Stimulated activated CD8-positive, alpha-beta memory T cell treated with anti-CD3 and anti-CD28 coated beads, Interleukin-2, amount 100 ng/mL, for 1 hour (primary cell): ENCODE results near the gene ARVCF.

Source experiments
- DNase-seq, 2 donors: peaks; one replicate each; pipeline ENCODE4 v3.0.0-alpha.2; 2020; ENCODE audit warnings: low read depth in 2 of 2

ARVCF gene, protein sequence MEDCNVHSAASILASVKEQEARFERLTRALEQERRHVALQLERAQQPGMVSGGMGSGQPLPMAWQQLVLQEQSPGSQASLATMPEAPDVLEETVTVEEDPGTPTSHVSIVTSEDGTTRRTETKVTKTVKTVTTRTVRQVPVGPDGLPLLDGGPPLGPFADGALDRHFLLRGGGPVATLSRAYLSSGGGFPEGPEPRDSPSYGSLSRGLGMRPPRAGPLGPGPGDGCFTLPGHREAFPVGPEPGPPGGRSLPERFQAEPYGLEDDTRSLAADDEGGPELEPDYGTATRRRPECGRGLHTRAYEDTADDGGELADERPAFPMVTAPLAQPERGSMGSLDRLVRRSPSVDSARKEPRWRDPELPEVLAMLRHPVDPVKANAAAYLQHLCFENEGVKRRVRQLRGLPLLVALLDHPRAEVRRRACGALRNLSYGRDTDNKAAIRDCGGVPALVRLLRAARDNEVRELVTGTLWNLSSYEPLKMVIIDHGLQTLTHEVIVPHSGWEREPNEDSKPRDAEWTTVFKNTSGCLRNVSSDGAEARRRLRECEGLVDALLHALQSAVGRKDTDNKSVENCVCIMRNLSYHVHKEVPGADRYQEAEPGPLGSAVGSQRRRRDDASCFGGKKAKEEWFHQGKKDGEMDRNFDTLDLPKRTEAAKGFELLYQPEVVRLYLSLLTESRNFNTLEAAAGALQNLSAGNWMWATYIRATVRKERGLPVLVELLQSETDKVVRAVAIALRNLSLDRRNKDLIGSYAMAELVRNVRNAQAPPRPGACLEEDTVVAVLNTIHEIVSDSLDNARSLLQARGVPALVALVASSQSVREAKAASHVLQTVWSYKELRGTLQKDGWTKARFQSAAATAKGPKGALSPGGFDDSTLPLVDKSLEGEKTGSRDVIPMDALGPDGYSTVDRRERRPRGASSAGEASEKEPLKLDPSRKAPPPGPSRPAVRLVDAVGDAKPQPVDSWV

DNA sequence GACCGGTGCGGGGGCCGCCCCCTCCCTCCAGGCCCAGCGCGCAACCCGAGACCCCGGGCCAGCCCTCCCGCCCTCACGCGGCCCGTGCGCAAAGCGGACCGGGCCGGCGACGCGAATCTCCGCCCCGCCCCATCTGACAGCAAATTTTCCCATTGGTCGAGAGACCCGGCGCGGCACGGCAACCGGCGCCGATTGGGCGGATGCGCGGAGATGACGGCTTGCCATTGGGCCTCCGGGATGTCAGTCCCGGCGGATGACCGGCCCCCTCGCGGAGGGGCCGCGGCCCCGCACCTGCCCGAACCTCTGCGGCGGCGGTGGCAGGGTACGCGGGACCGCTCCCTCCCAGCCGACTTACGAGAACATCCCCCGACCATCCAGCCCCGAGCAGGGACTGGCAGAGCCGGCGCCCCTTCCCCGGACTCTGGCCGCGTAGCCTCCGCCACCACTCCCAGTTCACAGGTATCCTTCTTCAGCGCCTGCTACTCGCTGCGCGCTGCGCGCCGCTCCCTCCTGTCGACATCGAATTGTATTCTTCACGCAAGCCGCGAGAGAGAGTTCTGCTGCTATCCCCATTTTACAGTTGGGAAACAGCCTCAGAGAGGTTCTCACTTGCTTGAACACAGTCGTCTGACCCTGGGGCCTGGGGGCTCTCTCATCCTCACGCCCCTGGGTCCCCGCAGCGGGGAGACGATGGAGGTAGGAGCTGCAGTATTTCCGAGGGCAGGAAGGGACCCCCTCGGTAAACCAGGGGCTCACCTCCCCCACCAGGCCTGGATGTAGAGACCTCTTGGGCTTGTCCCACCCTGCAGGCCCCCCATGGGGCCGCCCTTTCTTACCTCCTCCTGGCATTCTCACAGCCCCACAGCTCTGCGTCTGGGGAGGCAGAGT lies at the start of gene ARVCF:
TSS of gene ARVCF (minus strand) at position 90 of the 888 bp plus-strand sequence. CDS start 26,029 bp downstream, outside the sequence.
- DNase-seq: peak; percentile 83 to 88

- no peak for DNase-seq
Measured at GRCh38 chr22:20065896-20066616, 49.4 kb upstream of the ARVCF start.

DNA sequence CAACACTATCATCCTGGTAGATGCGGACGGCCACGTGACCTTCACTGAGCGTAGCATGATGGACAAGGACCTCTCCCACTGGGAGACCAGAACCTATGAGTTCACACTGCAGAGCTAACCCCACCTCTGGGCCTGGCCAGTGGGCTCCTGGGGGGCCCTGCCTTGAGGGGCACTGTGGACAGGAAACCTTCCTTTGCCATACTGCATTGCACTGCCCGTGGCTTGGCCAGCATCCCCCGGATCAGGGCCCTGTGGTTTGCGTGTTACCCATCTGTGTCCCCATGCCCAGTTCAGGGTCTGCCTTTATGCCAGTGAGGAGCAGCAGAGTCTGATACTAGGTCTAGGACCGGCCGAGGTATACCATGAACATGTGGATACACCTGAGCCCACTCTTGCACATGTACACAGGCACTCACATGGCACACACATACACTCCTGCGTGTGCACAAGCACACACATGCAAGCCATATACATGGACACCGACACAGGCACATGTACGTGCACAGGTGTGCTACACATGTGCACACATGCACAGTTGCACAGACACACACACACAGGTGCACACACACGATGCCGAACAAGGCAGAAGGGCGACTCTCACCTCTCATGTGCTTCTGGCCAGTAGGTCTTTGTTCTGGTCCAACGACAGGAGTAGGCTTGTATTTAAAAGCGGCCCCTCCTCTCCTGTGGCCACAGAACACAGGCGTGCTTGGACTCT lies 48.1 kb upstream of the ARVCF start:
- DNase-seq: no peak

DNA sequence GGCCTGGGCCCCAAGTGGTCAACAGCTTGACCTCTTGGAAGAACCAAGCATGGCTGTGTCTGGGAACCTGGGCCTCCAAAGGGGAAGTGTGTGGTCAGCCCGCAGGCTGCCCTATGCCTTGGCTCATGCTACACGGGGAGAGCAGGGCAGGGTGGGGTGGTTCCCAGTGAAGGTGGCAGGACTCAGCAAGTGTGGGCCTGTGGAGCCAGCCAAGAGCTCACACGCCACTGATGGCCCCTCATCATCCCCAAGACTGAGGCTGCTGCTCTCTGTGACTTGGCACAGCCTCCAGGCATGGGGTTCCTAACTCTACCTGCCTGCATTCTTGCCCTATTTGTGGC lies 47.5 kb upstream of the ARVCF start:
- no peak for DNase-seq

GRCh38 chr22:20063271-20064139 lies 46.9 kb upstream of the ARVCF start:
- no peak for DNase-seq

DNA sequence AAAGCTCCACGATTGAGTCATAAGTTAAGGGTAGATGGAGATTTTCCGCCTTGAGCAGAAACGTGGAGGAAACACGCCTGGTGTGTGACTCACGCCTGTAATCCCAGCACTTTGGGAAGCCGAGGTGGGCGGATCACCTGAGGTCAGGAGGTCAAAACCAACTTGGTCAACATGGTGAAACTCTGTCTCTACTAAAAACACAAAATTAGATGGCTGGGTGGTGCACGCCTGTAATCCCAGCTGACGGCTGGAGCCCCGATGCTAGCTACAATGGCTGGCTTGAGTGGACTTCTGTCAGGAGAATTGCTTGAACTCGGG lies 46.1 kb upstream of the ARVCF start:
- no peak for DNase-seq

DNA sequence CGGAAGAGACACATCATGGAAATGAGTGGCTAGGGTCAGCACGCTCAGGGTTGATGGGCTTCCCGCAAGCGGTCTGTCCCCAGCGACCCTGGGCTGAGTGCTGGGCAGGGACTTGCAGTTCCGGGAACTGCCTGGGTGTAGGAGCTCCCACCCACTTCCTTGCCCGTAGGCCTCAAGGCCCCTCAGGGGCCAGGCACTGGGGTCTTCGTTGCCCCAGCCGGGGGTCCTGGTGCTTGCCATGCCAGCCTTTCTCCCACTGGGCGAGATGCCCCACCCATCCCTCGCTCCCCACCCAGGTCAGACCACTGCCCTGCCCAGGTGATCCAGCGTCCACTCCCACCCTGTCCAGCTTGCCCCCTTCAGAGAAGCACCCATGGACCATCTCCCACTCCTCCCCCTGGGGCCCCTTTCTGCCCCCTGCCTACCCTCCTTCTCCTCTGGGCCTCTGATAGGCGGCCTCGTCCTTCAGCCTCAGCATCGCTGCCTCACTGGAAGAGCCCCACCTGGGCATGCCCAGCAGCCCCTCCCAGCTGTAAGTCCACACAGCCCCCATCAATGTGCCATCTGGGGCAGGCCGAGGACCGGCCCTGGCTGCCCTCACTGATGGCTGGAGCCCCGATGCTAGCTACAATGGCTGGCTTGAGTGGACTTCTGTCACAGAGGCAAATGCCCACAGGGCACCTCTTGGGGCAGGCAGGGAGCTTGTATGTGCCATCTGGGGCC lies 45.6 kb upstream of the ARVCF start:
- no peak for DNase-seq

DNA sequence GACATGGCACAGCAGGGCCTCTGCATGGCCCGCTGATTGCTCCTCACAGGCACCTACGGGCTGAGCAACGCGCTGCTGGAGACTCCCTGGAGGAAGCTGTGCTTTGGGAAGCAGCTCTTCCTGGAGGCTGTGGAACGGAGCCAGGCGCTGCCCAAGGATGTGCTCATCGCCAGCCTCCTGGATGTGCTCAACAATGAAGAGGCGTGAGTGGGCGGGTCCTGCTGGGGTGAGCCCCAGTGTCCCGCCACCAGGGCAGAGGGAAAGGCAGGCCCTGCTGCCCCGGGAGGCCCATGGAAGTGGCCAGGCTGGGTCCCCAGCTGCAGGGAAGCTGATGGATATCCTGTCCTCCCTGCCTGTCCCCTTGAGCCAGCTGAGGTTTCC lies 44.8 kb upstream of the ARVCF start:
- no peak for DNase-seq

DNA sequence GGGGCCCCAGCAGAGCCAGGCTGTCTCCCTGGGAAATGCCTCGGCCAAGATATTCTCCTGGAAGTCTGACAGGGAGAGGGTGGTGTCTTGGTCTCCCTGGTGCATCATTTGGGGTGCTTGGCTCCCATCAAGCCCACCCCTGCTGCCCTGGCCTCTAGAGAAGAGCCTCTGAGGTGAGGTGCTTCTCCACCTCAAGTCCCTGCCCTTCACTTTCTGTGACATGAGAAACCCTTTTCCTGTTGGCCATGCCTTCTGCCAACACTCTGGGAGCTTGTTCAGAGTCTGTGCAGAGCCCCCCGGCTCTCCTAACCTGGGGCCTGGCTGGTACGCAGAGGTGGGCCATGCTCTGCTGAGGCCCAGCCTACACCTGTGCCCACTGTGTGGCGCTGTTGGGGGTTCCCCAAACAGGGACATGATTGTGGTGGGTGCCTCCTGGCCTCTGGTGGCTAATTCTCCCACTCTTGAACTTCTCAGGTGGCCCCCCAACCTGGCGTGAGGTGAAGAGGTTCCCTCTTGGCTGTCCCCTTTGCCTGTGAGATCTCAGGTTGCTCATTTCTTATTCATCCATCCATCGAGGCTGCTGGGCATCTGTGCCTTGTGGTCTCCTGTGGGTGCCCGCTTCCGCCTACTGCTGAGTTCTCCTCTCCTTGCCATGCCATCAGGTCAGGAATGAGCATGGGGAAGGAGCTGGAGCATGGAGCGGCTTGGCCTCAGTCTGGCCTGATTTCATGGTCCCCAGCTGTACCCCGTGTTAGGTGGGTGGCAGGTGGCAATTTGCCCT lies 44.3 kb upstream of the ARVCF start:
- DNase-seq: no peak

DNA sequence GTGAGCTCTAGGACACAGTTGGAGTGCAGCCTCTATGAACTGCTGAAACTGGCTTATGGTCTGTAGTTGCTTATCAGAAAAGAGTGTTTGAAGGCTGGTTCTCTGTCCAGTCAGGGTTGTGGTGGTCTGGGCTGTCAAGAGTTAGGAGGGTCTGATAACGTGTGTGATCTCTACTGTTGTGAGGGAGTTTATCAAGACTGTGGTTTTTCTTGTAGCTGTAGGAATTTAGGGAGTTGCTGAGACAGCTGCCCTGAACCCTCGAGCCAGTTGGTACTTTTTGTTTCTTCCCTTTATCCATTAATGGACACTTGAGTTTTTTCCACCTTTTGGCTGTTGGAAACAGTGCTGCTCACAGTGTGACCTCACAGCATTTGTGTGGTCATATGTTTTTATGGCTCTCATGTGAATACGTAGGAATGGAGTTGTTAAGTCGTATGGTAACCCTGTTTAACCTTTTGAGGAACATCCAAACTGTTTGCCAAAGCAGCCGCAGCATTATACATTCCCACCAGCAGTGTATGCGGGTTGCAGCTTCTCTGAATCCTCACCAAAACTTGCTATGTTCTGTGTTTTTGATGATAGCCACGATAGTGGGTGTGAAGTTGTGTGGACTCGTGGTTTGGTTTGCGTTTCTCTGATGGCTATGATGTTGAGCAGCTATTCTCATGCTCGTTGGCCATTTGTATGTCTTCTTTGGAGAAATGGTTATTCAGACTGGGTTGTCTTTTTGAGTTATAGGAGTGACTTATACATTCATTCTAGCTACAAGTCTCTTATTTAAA lies 42.6 kb upstream of the ARVCF start:
- DNase-seq: no peak

GRCh38 chr22:20057596-20058268 lies 41.1 kb upstream of the ARVCF start:
- DNase-seq: no peak

DNA sequence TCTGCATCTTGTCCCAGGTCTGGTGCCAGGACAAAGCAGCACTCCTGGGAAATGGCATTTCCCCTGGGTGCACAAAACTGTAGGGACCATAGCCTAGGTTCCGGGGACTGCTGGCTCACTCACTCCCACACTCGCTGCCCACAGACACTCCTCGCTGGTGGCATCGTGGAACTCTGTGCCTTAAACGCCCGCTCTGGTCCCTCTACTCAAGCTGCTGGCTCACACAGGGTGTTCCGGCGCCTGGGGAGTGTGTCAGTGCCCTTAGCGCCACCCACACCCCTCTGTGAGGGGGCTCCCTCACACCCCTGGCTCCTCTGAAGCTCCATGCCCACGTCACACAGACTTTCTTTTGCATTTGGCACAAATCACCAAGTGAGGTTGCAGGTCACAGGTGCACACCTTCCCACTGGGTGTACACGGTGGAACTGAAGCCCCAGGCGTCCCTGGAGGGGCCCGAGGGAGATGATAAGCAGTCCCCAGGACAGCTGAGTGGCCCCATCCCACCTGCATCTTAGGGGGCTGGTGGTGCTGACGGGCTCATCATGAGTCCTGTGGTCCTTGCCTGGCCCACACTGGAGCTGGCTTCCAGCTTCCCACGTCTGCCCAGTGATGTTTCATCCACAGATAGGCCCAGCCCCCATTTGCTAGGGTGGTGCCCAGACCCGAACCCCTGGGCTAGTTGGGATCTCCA lies 40.2 kb upstream of the ARVCF start:
- DNase-seq: no peak

GRCh38 chr22:20056161-20056560 lies 39.5 kb upstream of the ARVCF start:
- DNase-seq: no peak

GRCh38 chr22:20055654-20056053 lies 39.0 kb upstream of the ARVCF start:
- DNase-seq: no peak

DNA sequence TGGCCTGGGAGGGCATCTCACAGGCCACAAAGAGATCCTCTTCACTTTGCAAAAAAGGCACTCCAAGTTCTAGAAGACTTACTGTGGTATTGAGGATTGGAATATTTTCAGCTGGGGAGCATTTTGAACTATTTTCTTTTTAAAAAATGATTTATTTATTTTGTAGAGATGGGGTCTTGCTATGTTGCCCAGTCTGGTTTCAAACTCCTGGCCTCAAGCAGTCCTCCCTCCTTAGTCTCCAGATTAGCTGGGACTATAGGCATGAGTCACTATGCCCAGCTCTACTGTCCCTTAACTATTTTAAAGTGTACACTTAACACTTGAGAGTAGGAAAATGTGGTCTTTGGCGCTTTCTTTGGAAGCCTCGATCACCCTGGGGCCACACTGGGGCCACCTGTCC lies 38.5 kb upstream of the ARVCF start:
- DNase-seq: no peak

DNA sequence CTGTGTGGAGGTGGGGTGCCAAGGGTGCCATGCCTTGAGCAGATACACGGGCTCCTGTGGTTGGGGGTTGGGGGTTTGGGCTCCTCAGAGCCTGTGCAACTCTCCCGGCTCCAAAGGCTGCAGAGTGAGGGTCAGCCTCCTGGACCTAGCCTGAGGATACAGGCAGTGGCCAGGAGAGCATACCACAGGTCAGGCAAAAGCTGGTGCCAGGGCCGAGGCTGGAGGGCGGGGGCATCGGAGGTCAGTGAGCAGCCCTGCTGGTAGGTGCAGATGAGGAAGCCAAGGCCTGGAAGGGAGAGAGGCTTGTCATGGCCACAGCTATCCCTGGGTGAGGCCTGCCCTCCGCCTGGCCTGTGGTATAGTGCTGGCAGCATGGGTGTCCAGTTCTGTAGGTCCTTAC lies 37.9 kb upstream of the ARVCF start:
- no peak for DNase-seq
